ENCODE results near the gene BHLHE41. TPM values are rescaled to one million over a fixed set of nuclear protein-coding genes. Genes with fewer than 3 reads are reported as not detected.

The BHLHE41 gene
- total and polyA plus RNA-seq, 2 of the 4 experiments (the other 2 are of a cell fraction) = 0.72 to 3.8 TPM

- intact Hi-C loops (cut with micrococcal nuclease) = loop anchor here (1.0 to 5.0 kb wide), 4 partner anchors 25 to 504 kb away; partner anchors contain the start of gene SSPN
- Histone ChIP-seq H2BK15ac (ENCODE audit: low read depth, low read length) (peak overlapping the region; percentile 37; the same call in 2 of the 3 replicates), H4K8ac (ENCODE audit: low read depth in 2 of 2, low read length in 2 of 2) (peak overlapping the region; percentile 9 to 62; a peak in 3 of 4 replicates), H3K4me2 (ENCODE audit: low read depth, low read length) (peak overlapping the region; percentile 98), H4K5ac (ENCODE audit: low read depth, low read length) (peak overlapping the region; percentile 78), H3K27ac (ENCODE audit: insufficient read depth, low read length) (peak overlapping the region; percentile 15), H2BK120ac (ENCODE audit: low read depth, low read length) (peak overlapping the region; percentile 70; the same call in 1 of the 2 replicates), H4K91ac (ENCODE audit: insufficient read depth, low read depth, low read length) (peak overlapping the region; percentile 35; the same call in 1 of the 2 replicates), H2AK5ac (ENCODE audit: low read depth, low read length) (peak overlapping the region; percentile 50; the same call in 1 of the 2 replicates), H3K4me3 (ENCODE audit: insufficient read depth, low read depth, low read length) (peak overlapping the region; percentile 69), H3K18ac (ENCODE audit: low read depth, low read length) (peak overlapping the region; percentile 76), H3K56ac (ENCODE audit: extremely low read depth, insufficient read depth, low read length) (peak overlapping the region; percentile 44; the same call in 1 of the 2 replicates), H3K23ac (ENCODE audit: low read depth, low read length) (peak overlapping the region; percentile 46), H3K79me1 (ENCODE audit: low read depth in 1 of 2, low read length in 2 of 2) (no peaks in the 10 kb centered on the region), H3K9me1 (ENCODE audit: insufficient read depth, low read length) (no peaks in the 10 kb centered on the region), H4K20me1 (ENCODE audit: insufficient read depth, low read length) (no peaks in the 10 kb centered on the region), H3K4ac (ENCODE audit: low read depth, low read length) (peak overlapping the region; percentile 66; the same call in 1 of the 2 replicates), H3K36me3 (ENCODE audit: control insufficient read depth, insufficient read depth, low read length) (no peaks in the 10 kb centered on the region), H3K4me1 (ENCODE audit: control insufficient read depth, insufficient read depth, low read length) (no peaks in the 10 kb centered on the region), H2AFZ (replicated peaks; ENCODE audit: low read length, poor library complexity) (peak overlapping the region; percentile 92), H3K27me3 (ENCODE audit: control insufficient read depth, insufficient read depth, low read length) (peaks cover 23% of the 10 kb centered on the region), H2BK5ac (ENCODE audit: low read depth, low read length, poor library complexity, severe bottlenecking) (peak overlapping the region; percentile 73), H2AK9ac (replicated peaks; ENCODE audit: low read depth, low read length, poor library complexity) (peak overlapping the region; percentile 7), H3K9me3 (ENCODE audit: control insufficient read depth, insufficient read depth, low read length) (no peaks in the 10 kb centered on the region), H3K9ac (ENCODE audit: low read depth, low read length) (peak overlapping the region; percentile 87), H3K14ac (replicated peaks; ENCODE audit: low read depth, low read length) (peak overlapping the region; percentile 81), H2BK20ac (ENCODE audit: low read depth, low read length) (0 out of 2 replicates have a peak overlapping the region, but pooled peaks have one; percentile 33)
- DNase-seq = peak; percentile 73
- TF ChIP-seq RAD21 (IDR thresholded peaks at IDR 0.05; ENCODE audit: low read length) (no peak), ELK1 (IDR thresholded peaks at IDR 0.05; ENCODE audit: borderline replicate concordance, low read depth, low read length) (no peak), FOS (IDR thresholded peaks at IDR 0.05; ENCODE audit: low read depth, low read length) (no peak), RFX5 (IDR thresholded peaks at IDR 0.05; ENCODE audit: low read depth, low read length) (no peak), USF2 (IDR thresholded peaks at IDR 0.05; ENCODE audit: low read depth, low read length) (no peak), POLR2A (IDR thresholded peaks at IDR 0.05; ENCODE audit: low read depth, low read length) (peak; percentile 65; the same call in 1 of the 2 replicates), BHLHE40 (IDR thresholded peaks at IDR 0.05; ENCODE audit: low read depth, low read length) (no peak), CTCF (conservative IDR thresholded peaks at IDR 0.05; ENCODE audit: low read depth, low read length) (no peak), MXI1 (IDR thresholded peaks at IDR 0.05; ENCODE audit: borderline replicate concordance, low read depth, low read length) (0 out of 2 replicates have a peak, but pooled peaks have one; percentile 6), RCOR1 (IDR thresholded peaks at IDR 0.05; ENCODE audit: insufficient replicate concordance, low read length) (no peak), SMC3 (IDR thresholded peaks at IDR 0.05; ENCODE audit: low read depth, low read length) (0 out of 2 replicates have a peak, but pooled peaks have one; percentile 4), CEBPB (IDR thresholded peaks at IDR 0.05; ENCODE audit: low read depth, low read length) (peak; percentile 81)
- BruUV-seq (replicated peaks) = no TSS peak
- dilution Hi-C loops (cut with HindIII; ENCODE audit: low sequenced_read_pairs, unreplicated experiment) = no loop called here
- ChIA-PET POLR2A (ENCODE audit: unreplicated experiment) (no interaction called here), CTCF (interaction anchor here (0.7 kb wide), 1 partner anchor 498 kb away, joined by 3 read pairs; no protein-coding TSS in a partner anchor)
- peak; percentile 40 for ATAC-seq (ENCODE audit: low read depth)
- in situ Hi-C loops (cut with MboI; ENCODE audit: low sequenced_read_pairs) = loop anchor here (10.0 kb wide), 1 partner anchor 529 kb away; no protein-coding TSS in a partner anchor
- WGBS, 2 experiments (ENCODE audit: extremely low coverage in 2 of 2, insufficient read length in 1 of 2) = 0% methylated on average over 40 of the region's 66 CpGs; no CpG with 5 or more reads in 1 of the 2 experiments
Observed at GRCh38 chr12:26125400-26126339, 833 bp upstream of the BHLHE41 start.
